SK-N-SH treated with all-trans-retinoic acid at 6 μM for 48 hours (cell line): Measurements from ENCODE around the gene ERG.

ENCODE experiments used
- ARNTL ChIP-seq: fragments of 450-650 bp; formaldehyde crosslinking; IDR thresholded peaks from 2 replicates; pipeline ENCODE4 v1.5.0; 2020; ENCODE audit warnings: low read depth, mild to moderate bottlenecking, moderate library complexity, borderline replicate concordance
- CSDC2 ChIP-seq: fragments of 250-450 bp; sonication (Bioruptor Pico); IDR thresholded peaks from 2 replicates; pipeline ENCODE4 v1.5.0; 2020; ENCODE audit warnings: mild to moderate bottlenecking, moderate library complexity
- GLIS3 ChIP-seq: fragments of 250-450 bp; sonication (Bioruptor Pico); IDR thresholded peaks from 2 replicates; pipeline ENCODE4 v1.5.0; 2020; ENCODE audit warnings: mild to moderate bottlenecking, moderate library complexity
- ISL1 ChIP-seq: fragments of 250-450 bp; sonication (Bioruptor Pico); IDR thresholded peaks from 2 replicates; pipeline ENCODE4 v2.1.2; 2022; ENCODE audit warnings: mild to moderate bottlenecking, moderate library complexity
- TF ChIP-seq, protein P1 (sequence below): fragments of 250-450 bp; sonication (Bioruptor Pico); IDR thresholded peaks from 2 replicates; pipeline ENCODE4 v1.8.0; 2021; ENCODE audit warnings: low read depth, mild to moderate bottlenecking, moderate library complexity, borderline replicate concordance

DNA sequence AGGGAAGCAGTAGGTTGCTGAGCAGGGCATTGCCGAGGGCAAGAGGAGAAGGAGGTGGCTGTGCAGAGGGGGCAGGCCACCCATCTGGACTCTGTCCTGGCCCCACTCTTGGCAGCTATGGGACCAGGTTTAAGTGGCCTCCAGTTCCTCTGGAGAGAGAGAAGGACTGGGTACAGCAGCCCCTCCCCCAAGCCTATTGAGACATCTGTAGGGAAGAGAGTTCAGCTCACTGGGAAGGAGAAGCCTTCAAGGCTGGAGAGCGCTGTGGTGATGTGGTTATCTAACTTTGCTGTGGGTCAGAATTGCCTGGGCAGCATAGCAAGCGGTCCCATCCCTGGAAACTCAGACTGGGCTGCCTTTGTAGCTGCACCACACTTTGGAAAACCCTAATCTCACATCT, 147.6 kb downstream of the ERG start:
- no peak for TF ChIP-seq GLIS3
- TF ChIP-seq ARNTL (CRISPR knock-in tag): no peak
- TF ChIP-seq, protein P1, sequence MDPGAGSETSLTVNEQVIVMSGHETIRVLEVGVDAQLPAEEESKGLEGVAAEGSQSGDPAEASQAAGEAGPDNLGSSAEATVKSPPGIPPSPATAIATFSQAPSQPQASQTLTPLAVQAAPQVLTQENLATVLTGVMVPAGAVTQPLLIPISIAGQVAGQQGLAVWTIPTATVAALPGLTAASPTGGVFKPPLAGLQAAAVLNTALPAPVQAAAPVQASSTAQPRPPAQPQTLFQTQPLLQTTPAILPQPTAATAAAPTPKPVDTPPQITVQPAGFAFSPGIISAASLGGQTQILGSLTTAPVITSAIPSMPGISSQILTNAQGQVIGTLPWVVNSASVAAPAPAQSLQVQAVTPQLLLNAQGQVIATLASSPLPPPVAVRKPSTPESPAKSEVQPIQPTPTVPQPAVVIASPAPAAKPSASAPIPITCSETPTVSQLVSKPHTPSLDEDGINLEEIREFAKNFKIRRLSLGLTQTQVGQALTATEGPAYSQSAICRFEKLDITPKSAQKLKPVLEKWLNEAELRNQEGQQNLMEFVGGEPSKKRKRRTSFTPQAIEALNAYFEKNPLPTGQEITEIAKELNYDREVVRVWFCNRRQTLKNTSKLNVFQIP (CRISPR knock-in tag): no peak
- TF ChIP-seq CSDC2: no peak
- no peak for TF ChIP-seq ISL1
